DLD1 (cell line): Measurements from ENCODE around the gene KBTBD13.

ENCODE experiments used
- in situ Hi-C: cut with HindIII; loops from 2 replicates; pipeline ENCODE4 v1.10.0; 2017; ENCODE audit warnings: low sequenced_read_pairs

The KBTBD13 gene

DNA sequence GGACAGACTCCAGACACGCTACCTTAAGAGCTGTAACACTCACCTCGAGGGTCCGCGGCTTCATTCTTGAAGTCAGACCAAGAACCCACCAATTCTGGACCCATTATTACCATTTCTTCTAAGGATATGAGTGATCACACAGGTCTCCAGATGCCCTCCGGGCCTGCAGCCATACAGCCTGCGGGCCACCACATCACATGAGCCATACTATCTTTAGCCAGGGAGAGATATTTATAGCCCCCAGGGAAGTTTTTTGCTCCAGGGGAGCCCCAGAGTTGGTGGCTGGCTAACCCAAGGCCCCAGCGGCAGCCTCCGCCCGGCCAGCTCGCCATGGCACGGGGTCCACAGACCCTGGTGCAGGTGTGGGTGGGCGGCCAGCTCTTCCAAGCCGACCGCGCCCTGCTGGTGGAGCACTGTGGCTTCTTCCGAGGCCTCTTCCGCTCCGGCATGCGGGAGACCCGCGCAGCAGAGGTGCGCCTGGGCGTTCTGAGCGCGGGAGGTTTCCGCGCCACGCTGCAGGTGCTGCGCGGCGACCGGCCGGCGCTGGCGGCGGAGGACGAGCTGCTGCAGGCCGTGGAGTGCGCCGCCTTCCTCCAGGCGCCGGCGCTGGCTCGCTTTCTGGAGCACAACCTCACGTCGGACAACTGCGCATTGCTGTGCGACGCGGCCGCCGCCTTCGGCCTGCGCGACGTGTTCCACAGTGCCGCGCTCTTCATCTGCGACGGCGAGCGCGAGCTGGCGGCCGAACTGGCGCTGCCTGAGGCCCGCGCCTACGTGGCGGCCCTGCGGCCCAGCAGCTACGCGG is at the start of gene KBTBD13:
Gene KBTBD13, plus strand, starts transcription at position 261 of the 805 bp plus-strand sequence. Its CDS starts 70 bp downstream, at position 331.
- in situ Hi-C loops, result loop anchor here (5.0 kb wide), 1 partner anchor 34 kb away; no protein-coding TSS in a partner anchor

DNA sequence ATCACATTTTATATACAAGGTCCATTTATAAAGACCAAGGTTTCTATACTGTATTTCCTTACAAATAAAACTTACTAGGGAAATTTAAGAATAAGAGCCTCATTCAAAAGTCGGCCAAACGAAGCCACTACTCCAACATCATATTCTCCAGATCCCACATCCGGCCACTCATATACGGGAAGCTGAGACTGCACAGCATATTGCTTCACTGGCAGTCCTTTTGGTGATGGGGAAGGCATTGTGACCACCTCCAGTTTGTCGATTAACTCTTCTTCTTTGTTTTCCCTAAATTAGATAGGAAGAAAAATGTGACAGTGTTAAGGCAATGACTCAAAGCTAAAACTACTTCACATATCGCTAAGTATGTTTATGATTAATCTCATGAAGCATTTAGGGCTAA is 49.8 kb upstream of the KBTBD13 start:
- in situ Hi-C loops, result no loop called here

DNA sequence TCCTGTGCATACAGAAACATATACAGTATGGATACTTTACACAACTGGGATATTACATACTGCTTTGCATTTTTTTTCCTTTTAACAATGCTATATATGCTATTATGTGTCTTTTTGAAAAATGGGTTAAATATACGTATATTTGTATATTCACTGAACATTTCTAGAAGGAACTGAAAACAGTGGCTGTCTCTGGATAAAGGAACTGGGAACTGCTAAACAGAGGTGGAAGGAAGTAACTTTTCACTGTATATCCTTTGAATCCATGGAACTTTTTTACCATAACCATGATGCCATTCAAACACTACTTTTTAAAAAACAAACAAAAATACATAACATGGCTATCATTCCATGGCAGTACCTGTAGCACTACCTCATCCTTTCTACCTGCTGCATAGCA is 49.0 kb upstream of the KBTBD13 start:
- in situ Hi-C loops, result no loop called here

DNA sequence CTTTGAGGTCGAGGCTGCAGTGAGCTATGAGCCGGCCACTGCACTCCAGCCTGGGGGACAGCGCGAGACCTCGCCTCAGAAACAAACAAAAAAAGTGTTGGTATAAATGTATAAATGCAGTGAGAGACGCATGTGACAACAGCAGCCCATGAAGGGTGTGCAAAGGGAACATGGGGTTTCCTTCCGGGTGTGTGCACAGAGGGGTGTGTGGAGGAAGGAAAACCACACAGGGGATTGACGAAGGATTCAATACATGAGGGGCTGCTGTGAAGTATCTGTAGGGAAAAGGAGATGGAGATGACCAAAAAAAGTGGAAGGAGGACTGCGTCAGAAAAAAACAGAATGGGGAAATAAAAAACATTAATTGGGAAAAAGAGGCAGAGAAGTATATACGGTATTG is 48.2 kb upstream of the KBTBD13 start:
- in situ Hi-C loops, result no loop called here

DNA sequence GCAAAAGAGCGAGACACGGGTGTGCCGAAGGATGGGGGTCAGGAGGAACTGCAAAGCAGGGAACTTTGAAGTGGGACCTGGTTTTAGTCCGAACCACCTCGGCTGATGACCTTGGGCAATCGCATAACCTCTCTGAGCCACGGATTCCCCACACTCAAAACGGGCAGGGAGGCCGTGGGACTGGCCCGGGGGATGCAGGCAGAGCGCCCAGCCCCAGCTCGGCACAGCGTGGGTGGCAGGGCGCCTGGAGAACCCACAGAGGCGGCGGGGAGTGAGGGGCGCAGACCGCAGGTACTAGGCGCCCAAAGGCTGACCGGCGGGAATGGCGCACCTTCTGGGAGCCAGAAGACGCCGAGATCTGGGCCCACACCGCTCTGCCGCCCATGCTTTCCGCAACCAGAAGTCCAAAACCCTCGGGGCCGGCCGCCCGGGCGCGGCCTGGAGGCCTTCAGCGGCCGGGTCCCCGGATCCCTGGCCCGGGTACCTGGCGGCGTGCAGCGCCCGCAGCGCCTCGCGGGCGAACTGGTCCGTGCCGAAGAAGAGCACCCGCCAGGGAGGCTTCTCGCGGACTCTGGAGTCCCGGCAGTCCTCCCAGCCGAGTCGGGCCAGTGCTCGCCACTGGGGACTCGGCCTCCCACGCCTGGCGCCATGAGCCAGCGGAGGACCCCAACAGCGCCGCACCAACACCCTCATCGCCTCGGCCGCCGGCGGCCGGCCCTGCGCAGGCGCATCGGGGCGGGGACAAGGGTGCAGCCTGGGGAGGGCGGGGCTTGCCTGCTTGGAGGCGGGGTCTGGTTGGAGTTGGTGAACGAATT is 47.4 kb upstream of the KBTBD13 start, which contains the start of gene MTFMT:
Gene MTFMT, minus strand, starts transcription at position 719 of the 815 bp plus-strand sequence. Its CDS starts 26 bp downstream, at position 693.
- in situ Hi-C loops, result no loop called here

DNA sequence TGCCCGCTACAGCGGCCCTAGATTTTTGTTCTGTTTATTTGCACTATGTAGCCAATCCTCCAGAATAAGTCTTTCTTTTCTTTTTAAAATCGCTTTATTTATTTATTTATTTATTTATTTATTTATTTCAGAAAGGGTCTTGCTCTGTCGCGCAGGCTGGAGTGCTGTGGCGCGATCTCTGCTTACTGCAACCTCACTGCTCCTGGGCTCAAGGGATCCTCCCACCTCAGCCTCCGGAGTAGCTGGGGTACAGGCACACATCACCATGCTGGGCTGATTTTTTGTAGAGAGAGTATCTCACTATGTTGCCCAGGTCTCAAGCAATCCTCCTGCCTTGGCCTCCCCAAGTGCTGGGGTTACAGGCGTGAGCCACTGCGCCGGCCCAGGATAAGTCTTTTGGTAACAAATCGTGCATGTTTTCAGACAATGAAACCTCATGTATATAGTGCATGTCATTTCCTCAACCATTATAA is 46.8 kb upstream of the KBTBD13 start:
- in situ Hi-C loops, result no loop called here

DNA sequence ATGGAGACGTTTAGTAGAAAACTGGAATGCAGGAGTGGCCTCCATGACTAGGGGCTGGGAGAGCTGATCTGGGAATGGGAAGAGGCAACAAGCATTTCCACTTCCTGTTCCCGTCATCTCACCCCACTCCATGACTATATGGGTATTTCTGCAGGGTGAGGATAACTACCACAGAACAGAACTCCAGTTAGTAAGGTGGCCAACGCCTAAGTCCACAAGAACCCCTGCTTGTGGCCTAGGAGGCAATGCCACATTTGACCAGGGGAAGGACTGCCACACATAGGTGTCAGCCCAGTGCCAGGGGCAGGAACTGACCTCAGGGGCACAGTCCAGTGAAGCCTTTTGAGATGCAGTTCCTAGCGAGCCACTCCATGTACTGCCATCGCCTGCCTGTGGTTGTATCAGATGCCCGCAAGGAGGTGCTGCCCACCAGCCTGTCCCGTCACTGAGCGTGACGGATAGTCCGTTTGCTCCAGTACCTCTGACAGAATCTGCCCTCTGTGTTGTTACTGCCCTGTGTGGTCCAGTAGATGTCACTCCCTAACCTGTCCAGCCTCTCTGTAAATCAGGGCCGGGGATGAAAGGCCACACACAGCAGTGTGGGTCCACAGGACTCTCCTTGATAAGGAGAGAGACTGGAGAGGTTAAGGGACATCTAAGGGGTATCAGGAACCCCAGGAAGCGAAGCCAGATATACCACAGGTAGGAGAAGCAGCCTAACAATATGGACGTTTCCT is 43.6 kb upstream of the KBTBD13 start:
- in situ Hi-C loops, result no loop called here

DNA sequence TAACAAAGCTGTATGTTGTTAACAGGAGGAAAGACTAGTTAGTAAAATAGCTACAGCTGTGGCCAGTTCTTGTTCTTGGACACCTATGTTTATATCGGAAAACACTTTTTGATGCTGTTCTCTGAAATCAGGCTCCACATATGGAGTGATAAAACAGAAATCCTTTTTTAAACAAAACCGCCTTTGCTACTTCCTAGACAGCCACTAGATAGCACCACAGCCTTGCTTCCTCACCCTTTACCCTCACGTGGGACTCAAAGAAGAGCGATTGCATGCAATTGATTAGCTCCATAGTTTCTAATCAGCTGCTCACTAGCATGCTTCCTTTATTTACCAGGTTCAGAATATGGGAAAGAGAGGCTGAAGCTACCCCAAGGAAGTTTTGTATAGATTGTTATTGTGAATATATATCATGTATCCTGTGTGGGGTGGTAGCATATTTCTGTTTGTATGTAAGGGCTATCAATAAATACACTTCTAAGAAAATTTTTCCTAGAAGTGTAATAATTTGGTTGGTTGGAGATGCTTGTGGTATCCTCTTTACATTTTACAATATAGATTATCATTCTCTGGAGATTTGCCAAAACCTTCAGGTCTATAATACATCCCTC is 42.8 kb upstream of the KBTBD13 start:
- in situ Hi-C loops, result no loop called here

DNA sequence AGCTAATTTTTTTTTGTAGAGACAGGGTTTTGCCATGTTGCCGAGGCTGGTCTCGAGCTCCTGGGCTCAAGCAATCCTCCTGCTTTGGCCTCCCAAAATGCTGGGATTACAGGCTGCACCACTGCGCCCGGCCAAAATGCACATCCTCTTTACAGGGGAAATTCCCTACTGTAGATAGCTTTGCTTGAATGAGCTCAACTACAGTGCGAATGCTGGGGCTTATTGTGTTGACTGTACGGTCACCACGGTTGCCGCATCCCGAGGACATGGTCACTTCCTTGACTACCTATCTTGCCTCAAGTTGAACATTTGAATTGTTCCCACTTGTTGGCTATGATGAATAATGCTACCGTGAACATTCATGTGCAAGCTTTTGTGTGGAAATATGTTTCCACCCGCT is 41.8 kb upstream of the KBTBD13 start:
- in situ Hi-C loops, result no loop called here

DNA sequence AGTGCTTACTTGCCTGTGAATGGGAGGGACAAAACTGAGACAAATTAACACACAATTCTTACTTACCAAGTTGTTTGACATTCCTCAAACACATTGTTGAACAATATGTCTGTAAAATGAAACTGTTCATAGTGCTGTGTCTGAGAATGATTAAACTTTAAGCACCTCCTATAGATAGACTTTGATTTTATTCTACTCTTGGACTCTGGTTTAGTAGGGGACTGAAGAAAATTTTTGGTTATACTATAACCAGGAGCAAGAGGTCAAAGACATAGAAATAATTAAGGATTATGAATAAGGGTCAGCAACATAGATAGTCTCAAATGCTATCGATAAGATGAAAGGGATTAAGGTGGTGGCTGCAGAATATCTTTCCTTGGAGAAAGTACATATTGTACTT is 39.2 kb upstream of the KBTBD13 start:
- in situ Hi-C loops, result no loop called here

DNA sequence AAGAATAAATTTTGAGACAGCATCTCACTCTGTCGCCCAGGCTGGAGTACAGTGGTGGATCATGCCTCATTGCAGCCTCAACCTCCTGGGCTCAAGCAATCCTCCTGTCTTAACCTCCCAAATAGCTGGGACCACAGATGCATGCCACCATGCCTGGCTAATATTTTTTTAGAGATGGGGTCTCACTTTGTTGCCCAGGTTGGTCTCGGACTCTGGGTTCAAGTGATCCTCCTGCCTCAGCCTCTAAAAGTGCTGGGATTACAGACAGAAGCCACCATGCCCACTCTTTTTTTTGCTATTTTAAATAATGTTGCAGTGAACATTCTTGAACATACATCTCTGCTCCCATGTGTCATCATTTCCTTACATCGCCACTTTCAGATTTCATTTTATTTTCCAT is 38.1 kb upstream of the KBTBD13 start:
- in situ Hi-C loops, result no loop called here

DNA sequence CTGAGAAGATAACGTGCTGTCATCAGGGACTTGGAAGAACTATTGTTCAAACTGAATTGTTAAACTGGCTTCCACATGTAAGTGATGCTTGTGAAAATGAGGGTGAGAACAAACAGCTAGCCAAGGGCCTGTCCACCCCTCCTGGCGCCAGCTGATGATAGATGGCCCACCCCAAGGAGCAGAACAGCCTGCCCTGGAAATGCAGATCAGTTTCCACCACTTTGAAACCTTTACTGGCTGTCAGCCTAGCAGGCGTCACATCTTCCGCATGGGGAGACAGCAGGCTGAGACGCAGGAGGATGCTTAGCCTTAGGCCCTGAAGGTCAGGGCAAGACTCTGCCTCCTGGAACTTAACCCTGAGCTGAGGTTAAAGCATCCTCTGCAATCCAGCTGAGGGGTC is 37.7 kb upstream of the KBTBD13 start:
- in situ Hi-C loops, result no loop called here

DNA sequence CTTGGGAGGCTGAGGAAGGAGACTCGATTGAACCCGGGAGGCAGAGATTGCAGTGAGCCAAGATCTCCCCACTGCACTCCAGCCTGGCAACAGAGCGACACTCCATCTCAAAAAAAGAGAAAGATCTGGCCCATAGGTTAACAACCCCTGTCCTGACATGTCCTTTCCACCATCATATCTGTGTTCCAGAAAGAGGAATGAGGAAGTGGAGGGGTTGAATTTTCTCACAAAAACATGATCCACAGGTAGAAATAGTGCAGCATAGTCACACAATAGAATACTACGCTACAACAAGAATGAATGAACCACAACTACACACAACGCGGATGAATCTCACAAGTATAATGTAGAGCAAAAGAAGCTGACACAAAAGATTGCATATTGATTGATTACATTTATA is 36.1 kb upstream of the KBTBD13 start:
- in situ Hi-C loops, result loop anchor here (5.0 kb wide), 1 partner anchor 37 kb away; the partner anchor contains the start of gene KBTBD13

DNA sequence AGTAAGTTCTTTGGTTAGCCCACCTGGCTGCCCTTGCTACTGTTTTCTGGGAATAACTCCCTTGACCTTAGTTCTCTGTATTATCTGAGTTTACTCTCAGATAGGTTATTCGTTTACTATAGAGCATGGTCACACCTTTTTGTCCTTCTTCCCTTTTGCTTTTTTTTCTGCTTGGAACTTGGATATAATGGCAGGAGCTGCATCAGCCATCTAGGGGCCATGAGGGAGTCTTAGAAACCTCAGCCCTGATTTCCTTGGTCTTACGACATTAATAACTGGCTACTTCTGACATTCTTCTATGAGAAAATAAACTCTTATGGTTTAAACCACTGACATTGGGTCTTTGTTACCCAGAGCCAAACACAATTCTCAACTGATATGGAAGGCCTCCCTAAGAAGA is 34.8 kb upstream of the KBTBD13 start:
- in situ Hi-C loops, result loop anchor here (5.0 kb wide), 1 partner anchor 36 kb away; the partner anchor contains the start of gene KBTBD13

DNA sequence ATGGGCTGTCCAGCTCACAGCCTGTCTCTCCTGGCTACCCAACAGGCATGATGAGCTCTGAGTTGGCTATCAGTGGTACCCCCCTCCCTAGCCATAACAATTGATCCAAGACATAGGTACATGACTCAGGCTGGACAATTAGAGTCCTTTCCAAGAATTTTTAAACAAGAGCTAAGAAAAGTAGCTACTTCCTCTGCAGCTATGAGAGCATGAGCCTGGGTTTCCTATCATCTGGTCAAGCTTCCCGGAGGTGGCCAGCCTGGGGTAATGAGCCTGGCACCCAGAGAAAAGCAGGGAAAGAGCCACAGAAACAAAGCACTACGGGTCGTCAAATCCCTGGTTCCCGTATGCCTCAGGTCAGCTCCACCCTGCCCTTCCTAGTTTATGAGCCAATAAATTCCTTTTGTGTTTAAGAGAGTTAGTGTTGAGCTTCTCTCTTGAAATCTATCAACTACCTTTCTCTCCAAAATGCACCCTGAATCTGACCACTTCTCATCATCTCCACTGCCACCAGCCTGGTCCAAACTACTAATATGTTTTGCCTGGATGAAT is 33.7 kb upstream of the KBTBD13 start:
- in situ Hi-C loops, result loop anchor here (5.0 kb wide), 1 partner anchor 34 kb away; the partner anchor contains the start of gene KBTBD13

DNA sequence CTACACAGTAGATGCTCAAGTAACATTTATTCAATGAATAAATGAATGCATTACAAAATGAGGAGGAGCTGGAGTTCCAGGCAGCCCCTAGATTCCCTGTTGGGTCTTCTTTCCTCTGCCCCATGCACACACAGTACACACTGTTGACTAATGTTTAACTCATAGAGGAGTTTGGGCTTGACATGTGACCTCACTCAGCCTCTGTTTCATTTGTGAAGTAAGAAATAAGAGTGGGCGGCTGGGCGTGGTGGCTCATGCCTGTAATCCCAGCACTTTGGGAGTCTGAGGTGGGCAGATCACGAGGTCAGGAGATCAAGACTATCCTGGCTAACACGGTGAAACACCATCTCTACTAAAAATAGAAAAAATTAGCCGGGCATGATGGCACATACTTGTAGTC is 32.3 kb upstream of the KBTBD13 start:
- in situ Hi-C loops, result loop anchor here (5.0 kb wide), 1 partner anchor 33 kb away; the partner anchor contains the start of gene KBTBD13

DNA sequence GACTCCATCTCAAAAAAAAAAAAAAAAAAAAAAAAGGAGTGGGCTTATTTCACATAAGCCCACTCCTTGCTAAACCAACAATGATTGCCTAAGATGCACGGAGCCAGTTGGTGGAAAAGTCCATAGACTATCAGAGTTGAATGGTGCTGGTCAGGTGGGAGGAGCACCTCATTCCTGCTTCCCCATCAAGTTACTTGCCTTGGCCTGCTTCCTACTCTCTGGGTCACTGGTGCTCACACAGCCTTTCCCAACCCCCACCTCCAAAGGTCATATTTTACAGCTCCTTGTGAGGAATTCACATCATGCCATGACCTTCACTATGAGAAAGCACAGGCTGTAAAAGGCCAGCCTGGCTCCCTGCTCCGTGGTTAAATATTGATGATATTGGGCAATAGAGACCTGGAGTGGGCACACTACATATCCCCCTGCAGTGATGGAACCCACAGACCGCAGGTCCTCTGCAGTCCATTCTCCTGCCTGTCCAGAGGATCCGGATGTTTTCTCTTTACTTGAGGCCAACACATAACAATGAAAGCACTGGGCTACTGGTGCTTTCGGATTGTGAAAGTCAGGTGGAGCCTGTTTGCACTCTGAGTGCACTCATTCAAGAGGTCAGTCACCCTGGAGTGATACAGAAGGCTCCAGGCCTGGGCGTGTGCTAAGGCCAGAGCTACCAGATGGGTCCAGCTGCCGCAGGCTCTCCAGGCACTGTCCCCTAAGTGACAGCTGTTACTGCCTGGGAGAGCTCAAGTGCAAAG is 31.6 kb upstream of the KBTBD13 start, which contains the start of gene SLC51B:
Gene SLC51B, plus strand, starts transcription at position 664 of the 758 bp plus-strand sequence. CDS start 4,618 bp downstream, outside the sequence.
- in situ Hi-C loops, result loop anchor here (5.0 kb wide), 1 partner anchor 32 kb away; the partner anchor contains the start of gene KBTBD13

DNA sequence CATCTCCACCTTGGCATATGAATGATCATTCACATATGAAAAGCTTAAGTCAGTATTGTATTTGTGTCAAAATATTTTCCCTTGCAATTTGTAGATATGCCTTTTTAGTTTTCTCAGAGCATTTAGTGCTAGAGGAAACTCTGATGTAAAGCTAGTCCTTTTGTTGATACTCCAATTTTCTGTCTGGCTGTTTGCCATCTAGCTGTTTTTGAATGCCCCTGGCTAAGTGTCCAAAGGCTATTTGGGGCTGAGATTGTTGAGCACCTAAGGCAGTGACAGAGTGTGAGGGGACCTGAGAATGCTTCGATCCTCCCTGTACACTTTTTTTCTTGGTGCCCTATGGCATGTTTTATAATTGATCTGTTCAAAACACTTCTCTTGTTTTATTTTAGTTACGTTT is 28.3 kb upstream of the KBTBD13 start:
- in situ Hi-C loops, result no loop called here

DNA sequence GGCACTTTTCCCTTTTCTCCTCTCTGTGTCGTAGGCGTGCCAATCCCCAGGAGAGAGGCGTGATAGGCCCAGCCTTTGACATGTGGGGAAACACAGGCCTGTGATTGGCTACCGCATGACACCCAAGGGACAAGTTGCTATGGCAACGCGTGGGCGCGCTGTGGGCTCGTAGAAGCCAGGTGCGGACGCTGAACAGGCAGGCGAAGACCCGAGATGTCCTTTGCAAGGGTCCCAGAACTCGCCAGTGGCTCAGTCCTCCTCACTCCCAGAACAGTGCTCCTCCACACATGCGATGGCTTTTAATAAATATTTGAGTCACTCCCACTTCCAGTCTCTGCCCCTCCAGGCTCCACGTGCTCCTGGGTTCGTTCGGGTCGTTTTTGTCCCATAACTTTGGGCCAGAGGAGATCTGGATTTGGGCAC is 27.1 kb upstream of the KBTBD13 start:
- in situ Hi-C loops, result no loop called here
